SK-MEL-5 (cell line): ENCODE data around the gene FRS3. TPM values are rescaled to one million over a fixed set of nuclear protein-coding genes. Genes with fewer than 3 reads are reported as not detected.

Experiments used
- DNase-seq: peaks from one replicate; pipeline ENCODE4 v3.0.0-alpha.2; 2016; ENCODE audit warnings: low read depth, low spot score
- in situ Hi-C: cut with HindIII; loops from 2 replicates; pipeline ENCODE4 v1.10.0; 2016; ENCODE audit warnings: low sequenced_read_pairs, high pct_unique_total_duplicates, low pct_unique_long_range_greater_than_20kb
- total RNA-seq: library from RNA; depleted of rRNA; stranded (reverse); fragments of >200 nt; shearing (Covaris generic); gene quantifications from 2 replicates; pipeline ENCODE4 v1.2.3, GENCODE V29; 2014

Gene FRS3
- total RNA-seq, 1 experiment from 2014 or later = 0.61 TPM

GRCh38 chr6:41735427-41736185 is 44.1 kb downstream of the FRS3 start, which contains the start of gene TFEB:
TFEB (minus strand) TSS chr6:41735608; CDS start chr6:41691213, 44,395 bp downstream.
- DNase-seq = peak; percentile 90
- in situ Hi-C loops = no loop called here

GRCh38 chr6:41734666-41735426 is 44.9 kb downstream of the FRS3 start:
- in situ Hi-C loops = no loop called here
- DNase-seq = peak; percentile 72

GRCh38 chr6:41733707-41734665 is 45.7 kb downstream of the FRS3 start:
- in situ Hi-C loops = no loop called here
- peak; percentile 65 for DNase-seq

DNA sequence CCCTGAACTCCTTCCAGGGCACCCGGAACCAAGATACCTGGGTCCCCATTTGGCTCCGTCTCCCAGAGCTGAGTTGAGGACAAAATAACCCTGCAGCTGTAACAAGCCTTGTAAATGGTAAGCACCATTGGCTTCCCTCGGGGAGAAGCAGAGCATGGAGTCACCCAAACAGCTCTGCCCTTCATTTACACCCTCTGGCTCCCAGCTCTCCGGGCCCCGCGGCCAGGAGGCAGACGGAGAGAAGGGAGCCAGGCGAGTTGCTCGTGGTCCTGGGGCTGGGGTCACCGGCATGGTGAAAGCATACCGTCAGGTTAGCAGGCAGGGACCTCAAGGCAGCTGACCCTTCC is 46.4 kb downstream of the FRS3 start:
- in situ Hi-C loops = no loop called here
- DNase-seq = no peak

DNA sequence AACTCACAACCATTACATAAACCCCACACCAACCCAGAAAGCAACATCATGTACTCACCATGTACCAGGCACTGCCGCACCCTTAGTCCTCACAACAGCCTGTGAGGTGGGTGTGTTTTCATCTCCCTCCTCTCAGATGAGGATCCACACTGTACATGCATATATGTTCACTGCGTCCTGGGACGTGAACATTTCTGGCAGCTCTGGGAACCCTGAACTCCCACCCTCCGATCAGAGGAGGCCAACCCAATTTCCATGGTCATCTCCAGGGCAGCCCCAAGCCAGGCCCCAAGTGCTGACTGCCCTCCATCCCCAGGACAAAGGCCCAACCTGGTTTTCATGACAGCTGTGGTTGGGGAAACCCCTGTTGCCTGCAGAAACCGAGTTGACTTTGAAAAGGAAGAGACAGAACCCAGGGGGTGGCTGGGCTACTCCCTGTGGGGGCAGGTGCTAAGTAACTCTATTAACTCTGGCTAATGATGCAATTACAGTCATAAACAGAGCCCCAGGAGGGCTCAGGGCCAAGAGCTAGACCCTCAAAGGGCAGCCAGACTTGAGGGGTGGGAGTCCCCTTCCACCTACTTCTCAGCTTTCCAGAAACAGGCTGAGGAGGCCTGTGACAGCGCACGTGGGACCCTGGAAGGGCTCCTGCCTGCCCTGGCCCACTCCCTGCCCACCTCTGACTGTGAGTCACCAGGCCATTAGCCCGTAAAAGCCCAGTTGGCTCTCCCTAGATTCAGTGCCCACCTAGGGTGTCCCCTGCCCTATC is 46.9 kb downstream of the FRS3 start:
- no peak for DNase-seq
- in situ Hi-C loops = no loop called here

DNA sequence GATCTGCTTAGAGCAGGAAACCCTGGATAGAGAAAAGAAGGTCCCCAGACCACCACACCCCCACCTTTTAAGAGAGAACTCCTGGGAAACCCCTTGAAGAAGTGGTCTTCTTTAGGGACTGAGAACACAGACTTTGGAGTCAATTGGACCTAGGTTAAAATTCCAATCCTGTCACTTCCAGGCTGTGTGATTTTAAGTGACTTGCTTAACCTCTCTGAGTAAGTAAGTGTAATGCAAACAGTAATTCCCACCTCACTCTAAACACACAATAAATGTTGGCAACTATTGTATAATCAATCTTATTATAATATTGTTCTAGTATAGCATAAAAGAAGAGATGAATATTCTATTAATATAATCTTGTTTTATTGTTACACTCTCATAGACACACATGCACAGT is 47.6 kb downstream of the FRS3 start:
- DNase-seq = no peak
- in situ Hi-C loops = no loop called here

- in situ Hi-C loops = no loop called here
- no peak for DNase-seq
Observed at GRCh38 chr6:41731561-41732086, 48.1 kb downstream of the FRS3 start.

- in situ Hi-C loops = no loop called here
- no peak for DNase-seq
Observed at GRCh38 chr6:41730531-41731436, 48.9 kb downstream of the FRS3 start.

- in situ Hi-C loops = no loop called here
- no peak for DNase-seq
Observed at GRCh38 chr6:41729624-41730023, 50.1 kb downstream of the FRS3 start.

DNA sequence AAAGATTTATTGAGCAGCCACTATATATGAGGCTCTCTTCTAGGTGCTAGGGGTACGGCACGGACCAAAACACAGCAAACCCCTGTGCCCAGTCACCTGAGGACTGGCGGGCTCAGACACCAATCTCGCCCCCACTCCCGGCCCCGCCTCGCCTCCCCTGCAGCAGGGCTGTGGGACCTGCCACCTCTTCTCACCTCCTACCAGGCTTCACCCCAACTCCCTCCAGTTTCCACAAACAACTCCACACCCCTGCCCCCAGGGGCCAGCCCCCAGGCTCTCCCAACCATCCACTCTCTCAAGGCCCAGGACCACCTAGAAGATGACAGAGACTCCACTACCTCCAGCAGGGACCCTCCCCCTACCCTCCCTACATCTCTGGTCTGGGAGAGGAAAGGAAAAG is 50.7 kb downstream of the FRS3 start:
- in situ Hi-C loops = no loop called here
- no peak for DNase-seq

DNA sequence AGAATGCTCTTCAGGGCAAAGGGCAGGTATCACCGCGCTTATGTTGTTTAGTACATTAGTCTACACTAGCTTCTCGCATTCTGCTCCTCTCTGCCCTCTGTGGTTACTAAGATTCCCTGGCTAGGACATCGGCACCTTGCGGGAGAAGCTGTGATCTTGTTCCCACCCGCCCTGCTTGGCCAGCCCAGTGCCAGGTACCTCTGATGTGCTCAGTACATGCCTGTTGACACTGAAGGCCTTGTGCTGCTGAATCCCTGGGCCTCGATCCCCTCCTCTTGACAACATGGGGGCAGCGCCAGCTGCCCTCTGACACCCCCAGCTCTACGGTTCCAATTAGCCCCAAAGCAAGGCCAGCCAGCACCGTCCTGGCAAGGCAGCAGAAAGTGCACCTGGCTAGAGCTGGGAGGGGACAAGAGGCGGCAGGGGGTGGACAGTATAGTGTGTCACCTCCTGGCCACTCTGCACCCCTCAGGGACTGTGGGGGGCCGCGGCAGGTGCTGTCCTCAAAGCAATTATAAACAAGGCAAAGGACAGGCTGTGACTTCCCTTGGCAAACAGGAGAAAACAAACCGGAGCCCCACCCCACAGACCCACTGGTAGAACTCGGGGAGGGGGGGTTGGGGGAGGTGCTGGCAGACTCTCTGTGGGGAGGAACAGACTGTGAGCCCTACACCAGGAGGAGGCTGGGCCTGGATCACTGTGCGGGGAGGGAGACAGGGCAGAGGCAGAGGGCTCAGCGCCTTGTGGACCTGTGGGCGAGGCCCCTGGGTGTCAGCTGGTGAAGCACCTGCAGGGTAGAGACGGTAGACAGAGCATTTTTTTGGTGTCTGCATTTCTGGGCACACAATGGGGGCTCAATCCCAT is 51.4 kb downstream of the FRS3 start:
- in situ Hi-C loops = no loop called here
- no peak for DNase-seq

DNA sequence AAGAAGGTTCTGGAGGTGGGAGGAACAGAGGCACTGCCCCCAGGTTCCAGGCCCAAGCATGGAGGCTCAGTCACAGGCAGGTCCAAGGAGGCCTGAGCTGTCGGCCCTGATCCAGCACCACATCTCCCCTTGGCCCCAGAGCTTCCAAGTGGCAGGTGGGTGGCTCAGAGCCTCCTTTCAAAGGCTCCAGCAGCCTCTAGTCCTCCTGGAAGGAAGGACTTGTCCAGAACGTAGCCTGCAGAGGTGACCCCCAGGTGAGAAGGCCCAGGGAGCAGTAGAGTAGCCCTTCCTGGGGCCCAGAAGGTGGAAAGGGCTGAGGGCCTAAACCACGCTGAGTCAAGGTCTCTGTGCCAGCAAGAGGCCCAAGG is 52.0 kb downstream of the FRS3 start:
- DNase-seq = no peak
- in situ Hi-C loops = no loop called here

DNA sequence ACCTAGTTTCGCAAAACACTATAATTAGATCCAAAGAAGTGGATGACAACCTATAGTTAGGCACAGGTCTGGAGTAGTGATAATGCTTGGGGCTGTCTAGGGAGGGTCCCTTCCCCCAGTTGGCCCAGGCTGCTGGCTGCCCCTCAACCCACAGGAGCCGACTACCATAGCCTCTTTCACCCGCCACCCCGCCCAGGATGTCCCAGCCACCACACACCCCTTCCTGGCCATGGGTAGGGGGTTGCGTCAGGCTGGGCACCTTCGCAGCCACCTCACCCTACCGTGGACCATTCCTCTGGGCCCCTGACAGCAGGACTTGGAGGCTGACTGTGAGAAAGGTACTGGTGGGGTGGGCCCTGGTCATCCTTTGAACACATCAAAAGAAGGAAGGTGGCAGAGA is 52.8 kb downstream of the FRS3 start:
- no peak for DNase-seq
- in situ Hi-C loops = no loop called here

DNA sequence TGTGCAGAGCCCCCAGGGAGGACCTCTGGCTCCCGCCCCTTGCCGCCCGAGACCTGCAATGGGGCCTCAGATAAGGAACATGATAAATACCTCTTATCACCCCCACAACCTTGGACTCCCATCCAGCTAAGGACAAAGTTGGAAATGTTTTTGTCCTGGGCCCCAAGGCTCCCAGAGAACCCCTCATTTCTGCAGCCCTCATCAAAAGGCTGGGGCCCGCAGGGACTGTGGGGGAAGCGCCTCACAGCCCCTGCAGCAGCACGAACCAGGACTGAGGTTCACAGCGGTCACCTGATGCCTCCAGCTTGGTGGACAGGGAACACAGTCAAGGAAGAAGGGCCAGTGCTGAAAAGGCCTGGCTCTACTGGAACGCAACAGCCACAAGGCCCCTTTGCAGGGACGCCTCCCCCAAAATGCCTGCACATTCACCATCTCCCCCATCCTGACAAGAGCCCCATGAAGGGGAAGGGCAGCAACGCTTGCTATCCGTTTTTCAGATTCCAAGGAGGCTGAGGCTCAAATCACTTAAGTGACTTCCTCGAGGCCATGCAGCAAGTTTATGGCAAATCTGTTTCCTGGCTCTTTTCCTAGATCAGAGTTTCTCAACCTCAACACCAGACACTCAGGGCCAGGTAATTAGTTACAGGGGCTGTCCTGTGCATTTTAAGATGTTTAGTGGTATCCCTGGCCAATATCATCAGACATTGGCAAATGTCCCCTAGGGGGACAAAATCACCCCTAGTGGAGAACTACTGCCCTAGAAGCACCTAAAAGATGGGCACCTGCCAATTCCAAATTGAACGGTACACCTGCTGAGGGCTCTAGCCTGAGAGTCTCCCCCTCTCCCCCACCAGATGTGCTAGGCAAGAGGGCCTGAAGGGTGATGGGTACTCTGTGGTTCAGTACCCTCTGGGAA is 54.9 kb downstream of the FRS3 start:
- DNase-seq = no peak
- in situ Hi-C loops = no loop called here

- in situ Hi-C loops = no loop called here
- DNase-seq = no peak
Observed at GRCh38 chr6:41724228-41724580, 55.5 kb downstream of the FRS3 start.
